ENCODE measurements around the gene SP4.

- TF ChIP-seq, protein P1, sequence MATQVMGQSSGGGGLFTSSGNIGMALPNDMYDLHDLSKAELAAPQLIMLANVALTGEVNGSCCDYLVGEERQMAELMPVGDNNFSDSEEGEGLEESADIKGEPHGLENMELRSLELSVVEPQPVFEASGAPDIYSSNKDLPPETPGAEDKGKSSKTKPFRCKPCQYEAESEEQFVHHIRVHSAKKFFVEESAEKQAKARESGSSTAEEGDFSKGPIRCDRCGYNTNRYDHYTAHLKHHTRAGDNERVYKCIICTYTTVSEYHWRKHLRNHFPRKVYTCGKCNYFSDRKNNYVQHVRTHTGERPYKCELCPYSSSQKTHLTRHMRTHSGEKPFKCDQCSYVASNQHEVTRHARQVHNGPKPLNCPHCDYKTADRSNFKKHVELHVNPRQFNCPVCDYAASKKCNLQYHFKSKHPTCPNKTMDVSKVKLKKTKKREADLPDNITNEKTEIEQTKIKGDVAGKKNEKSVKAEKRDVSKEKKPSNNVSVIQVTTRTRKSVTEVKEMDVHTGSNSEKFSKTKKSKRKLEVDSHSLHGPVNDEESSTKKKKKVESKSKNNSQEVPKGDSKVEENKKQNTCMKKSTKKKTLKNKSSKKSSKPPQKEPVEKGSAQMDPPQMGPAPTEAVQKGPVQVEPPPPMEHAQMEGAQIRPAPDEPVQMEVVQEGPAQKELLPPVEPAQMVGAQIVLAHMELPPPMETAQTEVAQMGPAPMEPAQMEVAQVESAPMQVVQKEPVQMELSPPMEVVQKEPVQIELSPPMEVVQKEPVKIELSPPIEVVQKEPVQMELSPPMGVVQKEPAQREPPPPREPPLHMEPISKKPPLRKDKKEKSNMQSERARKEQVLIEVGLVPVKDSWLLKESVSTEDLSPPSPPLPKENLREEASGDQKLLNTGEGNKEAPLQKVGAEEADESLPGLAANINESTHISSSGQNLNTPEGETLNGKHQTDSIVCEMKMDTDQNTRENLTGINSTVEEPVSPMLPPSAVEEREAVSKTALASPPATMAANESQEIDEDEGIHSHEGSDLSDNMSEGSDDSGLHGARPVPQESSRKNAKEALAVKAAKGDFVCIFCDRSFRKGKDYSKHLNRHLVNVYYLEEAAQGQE (IDR thresholded peaks at IDR 0.05; ENCODE audit: insufficient replicate concordance, low read depth) = no peak
- TF ChIP-seq CTCF (IDR thresholded peaks at IDR 0.05; ENCODE audit: insufficient read depth, low read length) = no peak
- TF ChIP-seq POLR2AphosphoS5 (IDR thresholded peaks at IDR 0.05; ENCODE audit: low read depth) = no peak
These were observed 98.1 kb downstream of the SP4 start for GRCh38 chr7:21526007-21526406.

Data from HL-60 (cell line).